ENCODE measurements around the gene SLC17A2.

GRCh38 chr6:25931411-25931709 is 869 bp upstream of the SLC17A2 start:
- TF ChIP-seq CTCF (IDR thresholded peaks at IDR 0.05) (no peak), EP300 (IDR thresholded peaks at IDR 0.05) (no peak), POLR2A (IDR thresholded peaks at IDR 0.05) (no peak)

Data from ovary (tissue), 3 donors.